OCI-LY7 (cell line): ENCODE data around the gene PC.

Experiments used
- CTCF ChIP-seq: fragments of 200-600 bp; sonication (generic); conservative IDR thresholded peaks from 2 replicates; pipeline ENCODE4 v1.5.1; 2014; ENCODE audit warnings: mild to moderate bottlenecking, antibody characterized with exemption, low read length, moderate library complexity, mixed read lengths
- EZH2phosphoT487 ChIP-seq: fragments of 200-600 bp; sonication (generic); IDR thresholded peaks from 2 replicates; pipeline ENCODE4 v1.6.1; 2018; ENCODE audit warnings: low read depth, borderline replicate concordance, mild to moderate bottlenecking, mixed run types, antibody characterized with exemption, low read length, moderate library complexity, mixed read lengths

- TF ChIP-seq CTCF (no peak), EZH2phosphoT487 (no peak)
Measured at GRCh38 chr11:66844496-66845142, 113.6 kb downstream of the PC start.
